A673 (cell line): ENCODE measurements around the gene ZBTB24.

Experiments
- EZH2 ChIP-seq: fragments of 200-600 bp; sonication (generic); IDR thresholded peaks from 2 replicates; pipeline ENCODE4 v1.6.1; 2017; ENCODE audit warnings: borderline replicate concordance, low read depth, mild to moderate bottlenecking, mixed read lengths, antibody characterized with exemption, low read length; ENCODE audit not compliant: poor library complexity, severe bottlenecking
- TF ChIP-seq, protein P1 (sequence below): fragments of 300-800, 200-600 bp; sonication (generic); conservative IDR thresholded peaks from 2 replicates; pipeline ENCODE4 v1.5.1; 2017; ENCODE audit warnings: low read depth, mild to moderate bottlenecking, antibody characterized with exemption, low read length, moderate library complexity, mixed read lengths

DNA sequence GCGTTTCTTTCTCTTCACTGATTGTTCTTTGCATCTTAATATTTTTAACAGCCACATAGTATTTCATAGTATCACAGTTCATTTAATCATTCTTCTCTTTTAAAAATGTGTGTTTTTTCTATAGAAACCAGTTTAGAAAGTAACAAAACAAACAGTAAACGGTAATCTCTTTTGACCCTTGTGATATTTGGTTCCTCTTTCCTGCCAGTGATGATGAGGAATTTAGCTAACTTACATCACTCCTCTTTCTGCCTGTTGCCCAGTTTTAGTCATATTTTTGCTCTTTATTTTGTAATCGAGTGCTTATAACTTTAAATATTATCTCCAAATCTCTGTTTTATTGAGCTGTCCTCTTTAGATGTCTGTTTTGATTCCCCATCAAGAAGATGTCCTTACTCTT lies 38.1 kb upstream of the ZBTB24 start:
- TF ChIP-seq EZH2: no peak
- TF ChIP-seq, protein P1, sequence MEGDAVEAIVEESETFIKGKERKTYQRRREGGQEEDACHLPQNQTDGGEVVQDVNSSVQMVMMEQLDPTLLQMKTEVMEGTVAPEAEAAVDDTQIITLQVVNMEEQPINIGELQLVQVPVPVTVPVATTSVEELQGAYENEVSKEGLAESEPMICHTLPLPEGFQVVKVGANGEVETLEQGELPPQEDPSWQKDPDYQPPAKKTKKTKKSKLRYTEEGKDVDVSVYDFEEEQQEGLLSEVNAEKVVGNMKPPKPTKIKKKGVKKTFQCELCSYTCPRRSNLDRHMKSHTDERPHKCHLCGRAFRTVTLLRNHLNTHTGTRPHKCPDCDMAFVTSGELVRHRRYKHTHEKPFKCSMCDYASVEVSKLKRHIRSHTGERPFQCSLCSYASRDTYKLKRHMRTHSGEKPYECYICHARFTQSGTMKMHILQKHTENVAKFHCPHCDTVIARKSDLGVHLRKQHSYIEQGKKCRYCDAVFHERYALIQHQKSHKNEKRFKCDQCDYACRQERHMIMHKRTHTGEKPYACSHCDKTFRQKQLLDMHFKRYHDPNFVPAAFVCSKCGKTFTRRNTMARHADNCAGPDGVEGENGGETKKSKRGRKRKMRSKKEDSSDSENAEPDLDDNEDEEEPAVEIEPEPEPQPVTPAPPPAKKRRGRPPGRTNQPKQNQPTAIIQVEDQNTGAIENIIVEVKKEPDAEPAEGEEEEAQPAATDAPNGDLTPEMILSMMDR: no peak
